Transverse colon (tissue), 4 donors: ENCODE results near the gene IHH. TPM values are rescaled to one million over a fixed set of nuclear protein-coding genes. Genes with fewer than 3 reads are reported as not detected.

ENCODE experiments used
- DNase-seq: peaks from one replicate; pipeline ENCODE4 v3.0.0-alpha.2; 2019
- H3K27ac ChIP-seq, 4 donors: fragments of 200-600 bp; sonication (generic); 2 replicates each; pipeline ENCODE4 v1.5.1; 2016 to 2018; ENCODE audit warnings: inconsistent platforms in 4 of 4
- H3K27me3 ChIP-seq: fragments of 200-600 bp; sonication (generic); 2 replicates; pipeline ENCODE4 v1.5.1; 2017; ENCODE audit warnings: inconsistent platforms
- H3K36me3 ChIP-seq, 4 donors: fragments of 200-600 bp; sonication (generic); 2 replicates each; pipeline ENCODE4 v1.5.1; 2017 to 2019; ENCODE audit warnings: inconsistent platforms in 4 of 4
- H3K4me1 ChIP-seq, 4 donors: fragments of 200-600 bp; sonication (generic); 2 replicates each; pipeline ENCODE4 v1.5.1; 2017 to 2020; ENCODE audit warnings: inconsistent platforms in 4 of 4
- H3K4me3 ChIP-seq, 4 donors: fragments of 200-600 bp; sonication (generic); 1 replicate in 1 of 4; 2 replicates in 3 of 4; pipeline versions ENCODE4 v1.5.1 to v1.6.1; 2017 to 2019; ENCODE audit warnings: inconsistent platforms in 4 of 4
- H3K9me3 ChIP-seq, 2 donors: fragments of 200-600 bp; sonication (generic); 2 replicates each; pipeline ENCODE4 v1.5.1; 2017 to 2019; ENCODE audit warnings: inconsistent platforms in 2 of 2
- CTCF ChIP-seq, 5 experiments: fragments of 200-600 bp in 3 of 5; fragments of 450-650 bp in 2 of 5; sonication (generic) in 3 of 5; IDR thresholded peaks; 1 replicate in 2 of 5; 2 replicates in 3 of 5; pipeline ENCODE4 v1.5.1; 2016 to 2017; ENCODE audit warnings: antibody characterized with exemption in 5 of 5, inconsistent platforms in 3 of 5, mild to moderate bottlenecking in 2 of 5, moderate library complexity in 1 of 5
- EP300 ChIP-seq: sonication (generic); formaldehyde crosslinking; IDR thresholded peaks from one replicate; pipeline ENCODE4 v1.6.1; 2017; ENCODE audit warnings: antibody characterized with exemption, low read depth
- POLR2A ChIP-seq: fragments of 450-650 bp; IDR thresholded peaks from one replicate; pipeline ENCODE4 v1.6.1; 2016; ENCODE audit warnings: antibody characterized with exemption, mild to moderate bottlenecking, moderate library complexity
- POLR2AphosphoS5 ChIP-seq, 3 donors: sonication (generic); formaldehyde crosslinking; IDR thresholded peaks; one replicate each; pipeline ENCODE4 v1.6.1; 2016; ENCODE audit warnings: antibody characterized with exemption in 3 of 3
- WGBS, 2 donors: methylation state at CpG; one replicate each; pipeline ENCODE4 v1.1.5; 2018; ENCODE audit warnings: low coverage in 1 of 2; 5-methylcytosine and 5-hydroxymethylcytosine counted together
- in situ Hi-C, 4 donors: fragments of 200-750 bp; cut with MboI; loops; one replicate each; pipeline versions ENCODE4 v1.15.0 to v1.15.1; 2017; ENCODE audit warnings: low sequenced_read_pairs in 3 of 4, low pct_ligation_motif_present in 1 of 4, low pct_unique_long_range_greater_than_20kb in 1 of 4
- intact Hi-C: fragments of 100-400 bp; cut with DNase I; formaldehyde crosslinking; loops from one replicate; pipeline ENCODE4 v1.15.1; 2023; ENCODE audit warnings: low total_unique reads
- total RNA-seq, 4 donors: library from RNA; depleted of rRNA; stranded (reverse); fragments of >200 nt; gene quantifications; one replicate each; pipeline ENCODE4 v1.1.0, GENCODE V29; 2016

Gene IHH
- total RNA-seq, 4 donors from 2014 or later, result 21.1 to 67.4 (median 65.5) TPM

- Histone ChIP-seq H3K4me1 (peaks cover 0 to 30% (median 23%) of the 10 kb centered on the region in 4 donors), H3K36me3 (peaks cover 0 to 4% (median 0%) of the 10 kb centered on the region in 4 donors), H3K27ac (no peak overlapping the region), H3K27me3 (no peaks in the 10 kb centered on the region), H3K4me3 (no peak overlapping the region), H3K9me3 (no peaks in the 10 kb centered on the region)
- 74 to 88% methylated on average over 2 to 4 of the region's 4 CpGs for WGBS, 2 donors
- in situ Hi-C loops, result no loop called here
- peak; percentile 66 to 81 (median 72) for TF ChIP-seq CTCF (IDR thresholded peaks at IDR 0.05)
- TF ChIP-seq EP300, result no peak
- DNase-seq, result no peak
- intact Hi-C loops, result no loop called here
These were observed 43.6 kb upstream of the IHH start for GRCh38 chr2:219104107-219105035.

- Histone ChIP-seq H3K36me3 (peaks cover 0 to 4% (median 0%) of the 10 kb centered on the region in 4 donors), H3K4me1 (peaks cover 0 to 12% (median 0%) of the 10 kb centered on the region in 4 donors), H3K27me3 (no peaks in the 10 kb centered on the region), H3K4me3 (no peak overlapping the region), H3K27ac (no peak overlapping the region), H3K9me3 (no peaks in the 10 kb centered on the region)
- intact Hi-C loops (loop anchor here (5.0 kb wide), 1 partner anchor 902 kb away; no protein-coding TSS in a partner anchor), in situ Hi-C loops (no loop called here)
- no peak for DNase-seq
- TF ChIP-seq POLR2A (no peak), CTCF (IDR thresholded peaks at IDR 0.05) (no peak), EP300 (no peak), POLR2AphosphoS5 (IDR thresholded peaks at IDR 0.05) (no peak)
- WGBS, 2 donors, result 77% methylated on average over 1 of the region's 1 CpG; no CpG with 5 or more reads in 1 of the 2 donors
These were observed 38.6 kb upstream of the IHH start for GRCh38 chr2:219099329-219099728.

GRCh38 chr2:219095406-219095935, 34.8 kb upstream of the IHH start:
- Histone ChIP-seq H3K36me3 (no peaks in the 10 kb centered on the region), H3K4me1 (peaks cover 0 to 12% (median 2%) of the 10 kb centered on the region in 4 donors), H3K9me3 (no peaks in the 10 kb centered on the region), H3K4me3 (no peak overlapping the region), H3K27ac (no peak overlapping the region), H3K27me3 (no peaks in the 10 kb centered on the region)
- no peak for DNase-seq
- intact Hi-C loops (loop anchor here (5.0 kb wide), 1 partner anchor 898 kb away; no protein-coding TSS in a partner anchor), in situ Hi-C loops (no loop called here)
- 50 to 76% methylated on average over 1 of the region's 1 CpG for WGBS, 2 donors
- TF ChIP-seq POLR2AphosphoS5 (IDR thresholded peaks at IDR 0.05), result no peak
- TF ChIP-seq CTCF (IDR thresholded peaks at IDR 0.05), result no peak
- no peak for TF ChIP-seq EP300
- no peak for TF ChIP-seq POLR2A

GRCh38 chr2:219094171-219094570, 33.5 kb upstream of the IHH start:
- Histone ChIP-seq H3K4me1 (peaks cover 0 to 12% (median 2%) of the 10 kb centered on the region in 4 donors), H3K4me3 (no peak overlapping the region), H3K9me3 (no peaks in the 10 kb centered on the region), H3K36me3 (no peaks in the 10 kb centered on the region), H3K27me3 (no peaks in the 10 kb centered on the region), H3K27ac (no peak overlapping the region)
- TF ChIP-seq POLR2AphosphoS5 (IDR thresholded peaks at IDR 0.05) (no peak), EP300 (no peak), CTCF (IDR thresholded peaks at IDR 0.05) (no peak), POLR2A (no peak)
- no peak for DNase-seq
- 79 to 87% methylated on average over 3 of the region's 3 CpGs for WGBS, 2 donors
- in situ Hi-C loops (no loop called here), intact Hi-C loops (no loop called here)
